Measurements from ENCODE around the gene TIMP2.
"Not testable (repeated sequence)": the region's sequence is repeated elsewhere in the genome, so short reads cannot be mapped to it uniquely, and the experiment has no call there.

The TIMP2 gene

DNA sequence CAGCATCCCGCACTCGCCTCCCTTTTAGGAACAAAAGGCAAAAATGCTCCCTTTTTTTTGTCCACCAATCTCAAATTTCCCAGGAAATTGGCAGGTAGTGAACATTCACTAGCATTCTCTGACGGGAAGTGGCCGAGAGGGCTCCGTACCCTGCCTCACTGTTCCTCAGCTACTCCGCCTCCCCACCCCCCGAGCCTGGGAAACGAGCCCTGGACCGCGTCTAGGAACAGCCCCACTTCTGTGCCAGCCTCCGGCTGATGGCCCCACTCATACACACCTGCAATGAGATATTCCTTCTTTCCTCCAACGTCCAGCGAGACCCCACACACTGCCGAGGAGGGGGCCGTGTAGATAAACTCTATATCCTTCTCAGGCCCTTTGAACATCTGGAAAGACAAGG, 54.6 kb downstream of the TIMP2 start:
- Histone ChIP-seq H3K4me1 (ENCODE audit: control insufficient read depth, insufficient read depth, low read length) (peaks cover 41% of the 10 kb centered on the region), H3K4me3 (ENCODE audit: low read length) (no peak overlapping the region), H3K4me2 (ENCODE audit: low read length) (no peak overlapping the region), H3K36me3 (ENCODE audit: insufficient read depth, low read length) (peaks cover 37% of the 10 kb centered on the region), H3K9ac (ENCODE audit: low read depth, low read length) (no peak overlapping the region), H3K9me3 (replicated peaks; ENCODE audit: low read length) (no peaks in the 10 kb centered on the region), H3K27me3 (ENCODE audit: control insufficient read depth, insufficient read depth, low read length) (no peaks in the 10 kb centered on the region)

DNA sequence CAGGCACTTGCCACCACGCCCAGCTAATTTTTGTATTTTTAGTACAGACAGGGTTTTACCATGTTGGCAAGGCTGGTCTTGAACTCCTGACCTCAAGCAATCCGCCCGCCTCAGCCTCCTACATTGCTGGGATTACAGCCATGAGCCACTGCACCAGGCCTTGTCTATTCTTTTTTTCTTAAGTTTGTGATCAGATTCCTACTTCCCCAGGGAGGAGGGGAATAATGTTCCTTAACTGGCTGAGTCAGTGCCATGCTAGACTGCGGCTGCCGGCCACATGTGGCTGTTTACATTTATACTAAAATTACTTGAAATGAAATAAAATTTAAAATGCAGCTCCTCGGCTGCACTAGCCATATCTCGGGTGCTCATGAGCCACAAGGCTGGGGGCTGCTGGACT, 56.8 kb downstream of the TIMP2 start:
- Histone ChIP-seq H3K4me1 (ENCODE audit: control insufficient read depth, insufficient read depth, low read length) (peaks cover 22% of the 10 kb centered on the region), H3K4me3 (ENCODE audit: low read length) (no peak overlapping the region), H3K36me3 (ENCODE audit: insufficient read depth, low read length) (peaks cover 41% of the 10 kb centered on the region), H3K9me3 (replicated peaks; ENCODE audit: low read length) (no peaks in the 10 kb centered on the region), H3K27me3 (ENCODE audit: control insufficient read depth, insufficient read depth, low read length) (no peaks in the 10 kb centered on the region), H3K4me2 (ENCODE audit: low read length) (peak overlapping the region; percentile 69), H3K9ac (ENCODE audit: low read depth, low read length) (peak overlapping the region; percentile 5)

DNA sequence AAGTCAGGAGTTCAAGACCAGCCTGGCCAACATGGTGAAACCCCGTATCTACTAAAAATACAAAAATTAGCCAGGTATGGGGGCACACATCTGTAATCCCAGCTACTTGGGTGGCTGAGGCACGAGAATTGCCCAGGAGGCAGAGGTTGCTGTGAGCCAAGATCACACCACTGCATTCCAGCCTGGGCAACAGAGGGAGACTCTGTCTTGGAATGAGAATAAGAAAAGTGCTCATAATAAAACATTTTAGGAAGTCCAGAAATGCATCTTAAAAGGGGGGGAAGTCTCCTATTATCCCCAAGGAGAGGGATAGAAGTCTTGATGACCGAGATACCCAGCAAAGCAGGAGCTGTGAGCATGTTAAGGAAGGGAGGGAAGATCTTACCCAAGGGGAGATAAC, 58.1 kb downstream of the TIMP2 start:
- not testable (repeated sequence) for H3K4me2 ChIP-seq (ENCODE audit: low read length); H3K9ac ChIP-seq (ENCODE audit: low read depth, low read length); H3K27me3 ChIP-seq (ENCODE audit: control insufficient read depth, insufficient read depth, low read length); H3K4me3 ChIP-seq (ENCODE audit: low read length); H3K9me3 ChIP-seq (replicated peaks; ENCODE audit: low read length)
- H3K36me3 ChIP-seq (ENCODE audit: insufficient read depth, low read length), result peaks cover 35% of the 10 kb centered on the region
- peaks cover 28% of the 10 kb centered on the region for H3K4me1 ChIP-seq (ENCODE audit: control insufficient read depth, insufficient read depth, low read length)

DNA sequence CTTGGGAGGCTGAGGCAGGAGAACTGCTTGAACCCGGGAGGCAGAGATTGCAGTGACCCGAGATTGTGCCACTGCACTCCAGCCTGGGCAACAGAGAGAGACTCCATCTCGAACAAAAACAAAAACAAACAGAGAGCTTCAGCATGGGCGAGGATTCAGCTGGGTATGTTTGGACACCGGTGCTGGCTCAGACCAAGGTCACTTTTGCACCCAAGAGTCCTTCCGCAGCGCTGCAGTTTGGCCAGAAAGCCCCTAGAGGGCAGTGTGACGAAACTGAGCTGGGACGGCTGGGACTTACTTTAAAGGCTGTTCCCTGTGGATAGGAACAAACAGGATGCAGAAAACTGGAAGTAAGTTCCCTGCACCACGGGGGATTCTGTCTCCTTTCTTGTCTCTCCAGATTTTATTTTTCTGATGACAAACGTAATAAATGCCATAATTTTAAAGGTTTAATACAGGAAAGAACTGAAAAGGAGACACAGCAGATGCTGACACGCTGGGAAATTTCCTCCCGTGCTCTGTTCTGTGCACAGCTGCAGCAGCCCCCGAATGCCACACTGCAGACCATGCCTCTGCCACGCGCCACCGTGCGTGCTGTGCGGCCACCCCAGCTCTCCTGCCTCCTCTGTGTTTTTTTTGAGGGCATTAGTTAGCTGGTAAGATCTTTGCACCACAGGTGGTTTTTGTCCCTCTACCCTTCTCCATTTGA, 59.4 kb downstream of the TIMP2 start:
- peaks cover 40% of the 10 kb centered on the region for H3K4me1 ChIP-seq (ENCODE audit: control insufficient read depth, insufficient read depth, low read length)

DNA sequence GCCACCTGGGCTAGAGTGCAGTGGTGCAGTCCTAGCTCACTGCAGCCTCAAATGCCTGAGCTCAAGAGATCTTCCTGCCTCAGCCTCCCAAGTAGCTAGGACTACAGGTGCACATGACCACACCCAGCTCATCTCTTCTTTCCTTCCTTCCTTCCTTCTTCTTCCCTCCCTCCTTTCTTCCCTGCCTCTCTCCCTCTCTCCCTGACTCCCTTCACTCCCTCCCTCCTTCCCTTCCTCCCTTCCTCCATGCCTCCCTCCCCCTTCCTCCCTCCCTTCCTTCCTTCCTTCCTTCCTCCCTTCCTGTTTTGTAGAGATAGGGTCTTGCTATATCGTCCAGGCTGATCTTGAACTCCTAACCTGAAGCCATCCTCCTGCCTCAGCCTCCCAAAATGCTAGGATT, 61.1 kb downstream of the TIMP2 start:
- peaks cover 24% of the 10 kb centered on the region for H3K36me3 ChIP-seq (ENCODE audit: insufficient read depth, low read length)
- H3K4me2 ChIP-seq (ENCODE audit: low read length), result no peak overlapping the region
- H3K4me1 ChIP-seq (ENCODE audit: control insufficient read depth, insufficient read depth, low read length), result peaks cover 39% of the 10 kb centered on the region
- H3K9me3 ChIP-seq (replicated peaks; ENCODE audit: low read length), result no peaks in the 10 kb centered on the region
- H3K27me3 ChIP-seq (ENCODE audit: control insufficient read depth, insufficient read depth, low read length), result no peaks in the 10 kb centered on the region
- H3K9ac ChIP-seq (ENCODE audit: low read depth, low read length), result no peak overlapping the region
- H3K4me3 ChIP-seq (ENCODE audit: low read length), result no peak overlapping the region

More for the DNA sequence above, 59.4 kb downstream of the TIMP2 start:
- Histone ChIP-seq H3K27me3 (ENCODE audit: control insufficient read depth, insufficient read depth, low read length) (no peaks in the 10 kb centered on the region), H3K9ac (ENCODE audit: low read depth, low read length) (no peak overlapping the region), H3K36me3 (ENCODE audit: insufficient read depth, low read length) (peaks cover 29% of the 10 kb centered on the region), H3K4me2 (ENCODE audit: low read length) (peak overlapping the region; percentile 20), H3K4me3 (ENCODE audit: low read length) (no peak overlapping the region), H3K9me3 (replicated peaks; ENCODE audit: low read length) (no peaks in the 10 kb centered on the region)

DNA sequence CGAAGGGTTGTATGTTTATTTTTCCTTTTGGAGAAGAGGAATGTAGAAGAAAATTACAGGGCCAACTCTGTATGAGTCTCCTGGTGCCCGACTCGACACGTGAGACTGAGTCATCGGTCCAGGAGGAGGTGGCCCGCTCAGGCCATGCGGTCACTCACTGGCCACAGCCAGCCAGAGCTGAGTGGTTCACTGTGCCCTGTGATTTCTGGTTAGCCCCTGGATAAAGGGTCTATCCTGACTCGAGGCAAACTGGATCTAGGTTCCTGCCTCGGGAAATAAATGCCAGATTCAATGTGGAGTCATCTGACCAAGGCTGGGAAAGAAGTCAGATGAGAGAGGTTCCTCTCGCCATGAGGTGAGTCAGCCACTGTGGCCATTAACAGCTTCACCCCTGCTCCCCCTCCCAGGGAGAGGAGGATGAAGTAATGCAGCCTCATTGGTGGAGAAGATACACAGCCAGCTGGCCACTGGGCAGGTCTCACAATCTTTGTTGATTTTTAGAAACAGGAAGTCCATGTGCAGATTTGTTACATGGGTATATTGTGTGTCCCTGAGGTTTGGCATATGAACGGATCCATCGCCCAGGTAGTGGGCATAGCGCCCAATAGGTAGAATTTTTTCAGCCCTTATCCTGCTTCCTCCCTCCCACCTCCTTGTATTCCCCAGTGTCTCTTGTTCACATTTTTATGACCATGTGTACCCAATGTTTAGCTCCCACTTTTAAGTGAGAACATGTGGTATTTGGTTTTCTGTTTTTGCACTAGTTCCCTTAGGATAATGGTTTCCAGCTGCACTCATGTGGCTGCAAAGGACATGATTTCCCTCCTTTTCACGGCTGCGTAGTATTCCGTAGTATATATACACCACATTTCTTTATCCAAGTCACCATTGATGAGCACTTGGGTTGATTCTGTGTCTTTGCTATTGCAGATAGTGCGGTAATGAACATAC, 62.8 kb downstream of the TIMP2 start:
- peaks cover 24% of the 10 kb centered on the region for H3K4me1 ChIP-seq (ENCODE audit: control insufficient read depth, insufficient read depth, low read length)
- H3K4me3 ChIP-seq (ENCODE audit: low read length), result peak overlapping the region; percentile 35
- H3K9me3 ChIP-seq (replicated peaks; ENCODE audit: low read length), result no peaks in the 10 kb centered on the region
- peaks cover 16% of the 10 kb centered on the region for H3K36me3 ChIP-seq (ENCODE audit: insufficient read depth, low read length)
- H3K9ac ChIP-seq (ENCODE audit: low read depth, low read length), result peak overlapping the region; percentile 66
- peak overlapping the region; percentile 71 for H3K4me2 ChIP-seq (ENCODE audit: low read length)
- no peaks in the 10 kb centered on the region for H3K27me3 ChIP-seq (ENCODE audit: control insufficient read depth, insufficient read depth, low read length)

DNA sequence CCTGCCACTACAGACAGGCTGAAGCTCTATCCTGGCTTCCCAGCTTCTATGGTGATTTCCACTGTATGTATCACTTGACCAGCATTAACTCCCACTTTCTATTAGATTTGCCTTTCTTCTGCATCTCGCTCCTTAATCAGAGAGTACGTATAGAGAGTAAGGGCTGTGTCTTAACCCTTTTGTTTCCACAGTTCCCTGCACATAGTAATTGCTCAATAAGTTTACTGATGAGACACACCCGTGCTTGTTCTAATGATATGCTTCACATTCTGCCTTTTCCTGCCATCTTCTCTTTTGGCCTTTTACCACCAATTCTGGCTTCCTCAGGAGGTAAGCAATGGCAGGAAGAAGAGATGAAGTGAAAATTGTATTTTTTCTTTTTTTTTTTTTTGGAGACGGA, 64.0 kb downstream of the TIMP2 start:
- Histone ChIP-seq H3K27me3 (ENCODE audit: control insufficient read depth, insufficient read depth, low read length) (no peaks in the 10 kb centered on the region), H3K4me2 (ENCODE audit: low read length) (peak overlapping the region; percentile 71), H3K9ac (ENCODE audit: low read depth, low read length) (peak overlapping the region; percentile 66), H3K9me3 (replicated peaks; ENCODE audit: low read length) (no peaks in the 10 kb centered on the region), H3K4me3 (ENCODE audit: low read length) (no peak overlapping the region), H3K4me1 (ENCODE audit: control insufficient read depth, insufficient read depth, low read length) (peaks cover 24% of the 10 kb centered on the region), H3K36me3 (ENCODE audit: insufficient read depth, low read length) (peaks cover 24% of the 10 kb centered on the region)

DNA sequence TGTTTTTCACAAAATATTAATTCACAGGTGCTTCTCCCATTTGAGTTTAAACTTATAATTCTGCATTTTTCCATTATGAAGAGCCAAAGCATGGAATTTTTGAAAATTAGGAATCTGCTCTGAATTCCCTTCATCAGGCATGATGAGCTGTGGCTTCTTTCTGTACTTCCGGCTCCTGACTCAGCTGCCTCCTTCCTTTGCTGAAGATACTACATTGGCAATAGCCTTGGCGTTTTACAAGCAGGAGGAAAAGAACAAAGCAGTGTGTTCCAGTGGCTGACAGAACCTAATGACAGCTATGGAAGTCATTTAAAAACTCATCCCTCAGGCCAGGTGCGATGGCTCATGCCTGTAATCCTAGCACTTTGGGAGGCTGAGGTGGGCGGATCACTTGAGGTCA, 66.1 kb downstream of the TIMP2 start:
- peaks cover 43% of the 10 kb centered on the region for H3K36me3 ChIP-seq (ENCODE audit: insufficient read depth, low read length)
- peaks cover 20% of the 10 kb centered on the region for H3K4me1 ChIP-seq (ENCODE audit: control insufficient read depth, insufficient read depth, low read length)
- H3K4me3 ChIP-seq (ENCODE audit: low read length), result no peak overlapping the region
- no peak overlapping the region for H3K9ac ChIP-seq (ENCODE audit: low read depth, low read length)
- no peaks in the 10 kb centered on the region for H3K9me3 ChIP-seq (replicated peaks; ENCODE audit: low read length)
- H3K4me2 ChIP-seq (ENCODE audit: low read length), result no peak overlapping the region
- H3K27me3 ChIP-seq (ENCODE audit: control insufficient read depth, insufficient read depth, low read length), result no peaks in the 10 kb centered on the region

DNA sequence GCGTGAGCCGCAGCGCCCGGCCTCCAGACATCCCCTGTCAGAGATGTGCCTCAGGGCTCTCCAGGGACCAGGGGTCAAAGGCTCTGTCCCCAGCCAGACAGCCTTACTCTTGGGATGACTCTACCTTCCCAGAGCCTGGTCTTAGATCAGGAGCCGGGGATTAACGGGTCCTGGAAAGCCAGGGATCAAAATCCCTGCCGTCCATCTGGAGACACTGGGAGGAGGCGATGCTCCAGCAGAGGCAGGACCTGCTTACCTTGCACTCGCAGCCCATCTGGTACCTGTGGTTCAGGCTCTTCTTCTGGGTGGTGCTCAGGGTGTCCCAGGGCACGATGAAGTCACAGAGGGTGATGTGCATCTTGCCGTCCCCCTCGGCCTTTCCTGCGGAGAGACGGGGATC, 67.9 kb downstream of the TIMP2 start:
- Histone ChIP-seq H3K9ac (ENCODE audit: low read depth, low read length) (no peak overlapping the region), H3K4me2 (ENCODE audit: low read length) (no peak overlapping the region), H3K4me3 (ENCODE audit: low read length) (no peak overlapping the region), H3K27me3 (ENCODE audit: control insufficient read depth, insufficient read depth, low read length) (no peaks in the 10 kb centered on the region), H3K4me1 (ENCODE audit: control insufficient read depth, insufficient read depth, low read length) (peaks cover 14% of the 10 kb centered on the region), H3K36me3 (ENCODE audit: insufficient read depth, low read length) (peaks cover 53% of the 10 kb centered on the region), H3K9me3 (replicated peaks; ENCODE audit: low read length) (no peaks in the 10 kb centered on the region)

DNA sequence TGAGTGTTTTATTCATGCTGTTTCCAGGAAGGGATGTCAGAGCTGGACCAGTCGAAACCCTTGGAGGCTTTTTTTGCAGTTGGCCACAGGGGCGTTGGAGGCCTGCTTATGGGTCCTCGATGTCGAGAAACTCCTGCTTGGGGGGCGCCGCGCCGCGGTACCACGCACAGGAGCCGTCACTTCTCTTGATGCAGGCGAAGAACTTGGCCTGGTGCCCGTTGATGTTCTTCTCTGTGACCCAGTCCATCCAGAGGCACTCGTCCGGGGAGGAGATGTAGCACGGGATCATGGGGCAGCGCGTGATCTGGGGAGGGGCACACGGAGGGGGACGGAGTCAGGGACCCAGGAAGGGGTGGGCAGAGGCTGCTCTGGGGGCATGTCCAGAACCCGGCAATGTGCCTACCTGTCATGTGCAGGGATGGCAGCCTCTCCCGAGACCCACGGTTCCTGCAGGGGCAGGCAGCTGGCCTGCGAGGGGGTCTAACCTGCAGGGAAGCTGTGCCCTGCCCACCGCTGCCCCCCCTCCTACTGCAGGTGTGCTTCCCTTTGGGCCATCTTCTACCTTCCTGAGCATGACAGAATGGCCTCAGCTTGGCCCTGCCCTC, 69.5 kb downstream of the TIMP2 start:
- Histone ChIP-seq H3K4me3 (ENCODE audit: low read length) (no peak overlapping the region), H3K36me3 (ENCODE audit: insufficient read depth, low read length) (peaks cover 53% of the 10 kb centered on the region), H3K4me1 (ENCODE audit: control insufficient read depth, insufficient read depth, low read length) (no peaks in the 10 kb centered on the region), H3K9ac (ENCODE audit: low read depth, low read length) (no peak overlapping the region), H3K9me3 (replicated peaks; ENCODE audit: low read length) (no peaks in the 10 kb centered on the region), H3K27me3 (ENCODE audit: control insufficient read depth, insufficient read depth, low read length) (no peaks in the 10 kb centered on the region), H3K4me2 (ENCODE audit: low read length) (no peak overlapping the region)

DNA sequence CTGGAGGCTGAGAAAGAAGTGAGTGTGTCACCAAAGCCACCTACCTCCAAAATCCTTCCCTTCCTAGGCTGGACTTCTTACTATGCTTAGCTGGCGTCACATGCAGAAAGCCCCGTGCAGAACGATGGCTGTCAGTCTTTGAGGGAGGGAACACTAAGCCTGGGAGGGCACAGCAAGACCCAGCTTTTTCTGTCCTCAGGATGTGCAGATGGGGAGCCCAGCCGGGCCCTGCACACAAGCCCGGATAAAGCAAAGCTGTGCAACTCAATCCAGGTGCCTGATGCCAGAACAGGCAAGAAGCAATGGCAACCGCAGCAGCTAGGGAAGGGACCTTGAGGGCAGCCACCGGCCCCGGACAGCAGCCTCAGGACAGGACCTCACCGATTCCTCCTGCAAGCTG, 70.7 kb downstream of the TIMP2 start:
- Histone ChIP-seq H3K4me2 (ENCODE audit: low read length) (no peak overlapping the region), H3K9me3 (replicated peaks; ENCODE audit: low read length) (no peaks in the 10 kb centered on the region), H3K9ac (ENCODE audit: low read depth, low read length) (no peak overlapping the region), H3K27me3 (ENCODE audit: control insufficient read depth, insufficient read depth, low read length) (no peaks in the 10 kb centered on the region), H3K4me3 (ENCODE audit: low read length) (no peak overlapping the region), H3K4me1 (ENCODE audit: control insufficient read depth, insufficient read depth, low read length) (no peaks in the 10 kb centered on the region), H3K36me3 (ENCODE audit: insufficient read depth, low read length) (peaks cover 47% of the 10 kb centered on the region)

Measured in skeletal muscle satellite cell (primary cell).